ENCODE results near the gene EFCAB12.
"Not testable (repeated sequence)": the region's sequence is repeated elsewhere in the genome, so short reads cannot be mapped to it uniquely, and the experiment has no call there.

Gene EFCAB12

DNA sequence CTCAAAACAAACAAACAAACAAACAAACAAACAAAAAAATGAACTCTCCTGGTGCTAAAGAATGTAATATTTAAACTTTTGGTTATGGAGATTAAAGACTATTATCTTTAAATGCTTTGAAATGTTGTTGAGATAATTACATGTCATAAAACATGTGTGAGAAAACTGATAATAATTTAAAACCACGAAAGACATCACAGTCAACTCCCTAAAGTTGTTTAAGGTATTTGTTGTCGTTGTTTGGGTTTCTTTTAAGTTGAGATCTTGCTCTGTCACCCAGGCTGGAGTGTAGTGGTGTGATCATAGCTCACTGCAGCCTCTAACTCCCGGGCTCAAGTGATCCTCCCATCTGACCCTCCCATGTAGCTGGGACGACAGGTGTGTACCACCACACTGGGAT, 12.0 kb downstream of the EFCAB12 start:
- H3K4me3 Mint-ChIP-seq = no peak overlapping the region
- H3K9me3 Mint-ChIP-seq = no peaks in the 10 kb centered on the region
- H3K27me3 Mint-ChIP-seq = no peaks in the 10 kb centered on the region
- H3K27ac Mint-ChIP-seq = no peak overlapping the region
- H3K4me1 Mint-ChIP-seq = no peaks in the 10 kb centered on the region
- H3K36me3 Mint-ChIP-seq = peaks cover 2% of the 10 kb centered on the region

DNA sequence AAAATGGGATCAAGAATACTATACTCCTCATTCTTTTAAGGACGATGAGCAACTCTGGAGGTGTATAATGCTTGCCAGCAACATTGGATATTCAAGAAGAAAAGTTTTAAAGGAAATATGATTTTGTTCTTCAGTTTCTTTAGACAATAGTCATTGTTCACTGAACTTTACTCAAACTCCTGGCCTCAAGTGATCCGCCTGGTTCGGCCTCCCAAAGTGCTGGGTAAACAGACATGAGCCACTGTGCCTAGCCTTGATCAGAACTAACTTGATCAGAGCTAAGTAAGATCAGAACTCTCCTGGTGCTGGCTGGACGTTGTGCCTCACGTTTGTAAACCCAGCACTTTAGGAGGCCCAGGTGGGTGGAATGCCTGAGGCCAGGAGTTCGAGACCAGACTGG, 12.6 kb downstream of the EFCAB12 start:
- H3K36me3 Mint-ChIP-seq = no peaks in the 10 kb centered on the region
- no peak overlapping the region for H3K27ac Mint-ChIP-seq
- no peak overlapping the region for H3K4me3 Mint-ChIP-seq
- no peaks in the 10 kb centered on the region for H3K27me3 Mint-ChIP-seq
- no peaks in the 10 kb centered on the region for H3K9me3 Mint-ChIP-seq
- H3K4me1 Mint-ChIP-seq = no peaks in the 10 kb centered on the region

DNA sequence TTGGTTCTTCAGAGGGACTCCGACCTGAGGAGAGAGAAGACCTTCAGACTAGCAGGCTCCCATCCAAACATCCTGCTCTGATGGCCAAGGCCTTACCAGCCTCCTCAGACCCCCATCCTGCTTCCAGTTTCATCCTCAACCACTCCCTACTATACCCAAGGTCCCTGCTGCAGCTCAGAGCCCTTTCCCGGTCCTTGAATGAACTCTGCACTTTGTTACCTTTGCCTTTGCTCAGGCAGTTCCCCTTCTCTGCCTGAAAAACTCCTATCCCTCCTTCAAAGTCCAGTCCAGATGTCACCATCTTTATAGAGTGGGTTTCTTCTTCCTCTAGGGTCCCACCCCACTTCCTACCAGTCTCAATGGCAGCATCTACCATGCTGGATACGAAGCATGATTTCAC, 13.1 kb downstream of the EFCAB12 start:
- H3K27me3 Mint-ChIP-seq = no peaks in the 10 kb centered on the region
- no peaks in the 10 kb centered on the region for H3K36me3 Mint-ChIP-seq
- H3K4me1 Mint-ChIP-seq = no peaks in the 10 kb centered on the region
- no peak overlapping the region for H3K27ac Mint-ChIP-seq
- no peak overlapping the region for H3K4me3 Mint-ChIP-seq
- no peaks in the 10 kb centered on the region for H3K9me3 Mint-ChIP-seq

DNA sequence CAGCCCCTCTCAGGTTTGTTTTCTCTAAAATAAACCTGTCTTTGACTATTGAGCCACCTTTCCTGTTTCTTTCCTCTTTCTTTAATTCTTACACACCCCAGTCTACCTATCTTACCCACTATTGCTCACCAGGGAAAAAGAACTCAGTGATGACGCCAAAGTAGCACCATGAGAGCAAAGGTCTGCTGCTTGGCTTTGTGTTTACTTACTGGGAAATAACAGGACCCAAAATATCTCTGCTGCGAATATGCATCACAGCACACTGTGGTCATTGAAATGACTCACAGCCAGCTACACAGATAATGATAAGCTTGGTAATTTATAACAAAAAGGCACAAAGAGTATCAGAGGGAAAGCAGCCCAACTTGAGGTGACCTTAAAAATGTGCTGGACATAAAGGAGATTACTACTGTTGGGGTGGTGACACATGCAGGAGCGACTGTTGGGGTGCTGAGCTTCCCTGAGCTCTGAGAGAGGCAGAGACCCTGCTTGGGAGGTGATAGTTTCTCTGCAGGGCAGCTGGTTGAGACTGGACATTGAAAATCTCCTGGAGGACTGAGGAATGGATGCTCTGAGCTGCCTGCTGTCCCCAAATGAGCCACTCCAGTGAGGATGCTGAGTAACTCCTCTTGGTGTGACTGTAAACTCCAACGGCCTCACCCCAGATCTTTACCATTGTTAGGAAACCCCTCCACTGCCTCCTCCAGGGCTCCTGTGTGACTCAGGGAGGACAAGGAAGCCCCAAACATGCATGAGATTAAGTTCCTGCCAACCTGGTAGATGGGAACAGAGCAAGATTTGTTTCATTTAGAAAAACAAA, 14.5 kb downstream of the EFCAB12 start:
- no peaks in the 10 kb centered on the region for H3K4me1 Mint-ChIP-seq
- H3K36me3 Mint-ChIP-seq = no peaks in the 10 kb centered on the region
- H3K27me3 Mint-ChIP-seq = no peaks in the 10 kb centered on the region
- no peaks in the 10 kb centered on the region for H3K9me3 Mint-ChIP-seq
- H3K4me3 Mint-ChIP-seq = no peak overlapping the region
- H3K27ac Mint-ChIP-seq = no peak overlapping the region

DNA sequence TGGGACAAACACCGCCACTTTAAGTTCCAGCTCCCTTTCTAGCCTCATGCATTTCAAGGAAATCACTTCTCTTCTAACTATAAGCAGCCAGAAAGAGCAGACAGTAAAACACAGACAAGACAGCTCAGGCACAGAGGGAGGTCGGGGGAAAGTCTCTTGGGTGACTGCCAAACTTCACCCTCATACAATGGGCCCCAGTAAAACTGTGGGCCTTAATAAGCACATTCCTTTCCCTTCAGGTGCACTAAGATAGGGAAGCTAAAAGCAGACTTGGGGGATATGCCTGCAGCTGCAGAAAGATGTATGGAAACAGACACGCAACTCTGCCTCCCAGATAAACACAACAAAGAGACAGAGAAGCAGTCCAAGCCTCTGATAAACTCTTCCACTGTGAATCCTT, 15.2 kb downstream of the EFCAB12 start:
- H3K4me3 Mint-ChIP-seq, H3K9me3 Mint-ChIP-seq, H3K4me1 Mint-ChIP-seq, H3K27ac Mint-ChIP-seq, H3K36me3 Mint-ChIP-seq, H3K27me3 Mint-ChIP-seq: not testable (repeated sequence)

DNA sequence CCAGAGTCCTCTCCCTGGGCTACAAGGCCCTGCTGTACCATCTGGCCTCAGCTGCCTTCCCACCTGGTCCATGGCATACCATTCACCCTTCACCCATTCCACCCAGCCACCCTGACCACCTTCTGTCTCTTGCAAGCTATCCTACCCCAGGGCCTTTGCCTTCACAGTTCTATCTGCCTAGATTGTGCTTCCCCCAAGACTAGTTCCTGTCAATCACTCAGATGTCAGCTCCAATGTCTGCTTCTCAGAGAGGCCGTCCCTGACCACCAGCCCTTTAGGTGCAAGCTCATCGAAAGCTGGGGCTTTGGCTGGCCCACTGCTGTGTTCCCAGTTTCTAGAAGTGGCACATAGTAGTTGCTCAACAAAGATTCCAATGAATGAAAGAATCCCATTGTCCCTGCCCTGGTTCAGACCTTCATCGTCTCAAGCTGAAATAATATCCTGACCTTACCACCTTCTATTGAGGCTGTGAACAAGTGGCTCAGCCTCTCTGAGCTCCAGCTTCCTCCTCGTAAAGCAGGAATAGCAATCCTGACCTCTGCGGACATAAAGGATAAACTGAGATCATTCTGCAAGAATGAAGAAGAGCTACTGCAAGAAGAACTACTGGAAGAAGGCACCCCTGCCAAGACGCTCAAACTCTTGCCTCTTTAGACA, 15.8 kb downstream of the EFCAB12 start:
- Mint-ChIP-seq H3K4me1 (no peaks in the 10 kb centered on the region), H3K4me3 (no peak overlapping the region), H3K27me3 (no peaks in the 10 kb centered on the region), H3K9me3 (no peaks in the 10 kb centered on the region), H3K36me3 (no peaks in the 10 kb centered on the region), H3K27ac (no peak overlapping the region)

DNA sequence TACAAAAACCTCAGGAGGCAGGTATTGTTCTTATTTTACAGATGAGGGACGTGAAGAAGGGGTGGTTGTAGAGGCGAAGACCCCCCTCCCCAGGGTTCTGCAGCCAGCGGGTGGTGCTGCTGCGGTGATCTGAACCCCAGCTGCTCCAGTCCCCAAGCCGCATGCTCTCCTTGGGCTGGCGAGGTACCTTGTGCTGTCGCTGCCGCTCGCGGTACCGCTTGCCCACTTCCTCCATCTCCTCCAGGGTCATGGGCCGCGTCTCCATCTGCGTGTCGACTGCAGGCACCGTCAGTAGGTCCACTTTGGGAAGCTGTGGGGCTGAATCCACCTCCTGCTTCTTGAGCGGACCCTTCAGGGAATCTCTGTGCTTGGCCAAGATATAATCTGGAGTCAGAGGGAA, 17.5 kb downstream of the EFCAB12 start:
- Mint-ChIP-seq H3K4me3 (no peak overlapping the region), H3K4me1 (no peaks in the 10 kb centered on the region), H3K9me3 (no peaks in the 10 kb centered on the region), H3K27me3 (no peaks in the 10 kb centered on the region), H3K36me3 (no peaks in the 10 kb centered on the region), H3K27ac (no peak overlapping the region)

DNA sequence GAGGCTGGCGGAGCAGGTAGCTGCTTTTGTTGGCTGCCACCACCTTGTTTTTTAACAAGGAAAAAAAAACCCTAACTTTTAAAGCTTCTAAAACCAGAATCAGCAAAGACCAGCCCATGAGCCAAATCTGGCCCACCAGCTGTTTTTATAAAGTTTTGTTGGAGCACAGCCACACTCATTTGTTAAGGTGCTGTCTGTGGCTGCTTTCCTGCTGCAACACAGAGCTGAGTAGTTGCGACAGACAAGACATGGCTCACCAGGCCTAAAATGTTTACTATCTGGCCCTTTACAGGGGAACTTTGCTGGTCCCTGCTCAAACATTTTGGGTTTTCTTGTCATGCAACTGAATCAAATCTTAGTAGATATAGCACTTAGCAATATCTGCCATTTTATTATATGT, 18.9 kb downstream of the EFCAB12 start:
- no peaks in the 10 kb centered on the region for H3K27me3 Mint-ChIP-seq

DNA sequence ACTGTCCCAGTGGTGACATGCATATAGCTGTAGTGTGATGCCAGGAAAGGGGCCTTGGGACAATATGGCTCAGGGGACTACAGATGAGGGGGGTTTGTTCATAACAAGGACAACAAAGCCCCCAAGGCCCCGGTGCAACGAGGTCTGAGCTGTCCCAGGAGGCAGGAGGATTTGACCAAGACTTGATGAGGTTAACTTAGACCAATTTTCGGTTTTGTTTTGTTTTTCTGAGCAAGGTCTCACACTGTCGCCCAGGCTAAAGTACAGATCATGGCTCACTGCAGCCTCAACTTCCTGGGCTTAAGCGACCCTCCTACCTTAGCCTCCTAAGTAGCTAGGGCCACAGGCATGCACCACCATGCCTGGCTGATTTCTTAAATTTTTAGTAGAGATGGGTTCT, 23.8 kb downstream of the EFCAB12 start:
- Mint-ChIP-seq H3K27me3 (no peaks in the 10 kb centered on the region), H3K4me3 (no peak overlapping the region), H3K9me3 (no peaks in the 10 kb centered on the region), H3K27ac (no peak overlapping the region), H3K4me1 (no peaks in the 10 kb centered on the region), H3K36me3 (no peaks in the 10 kb centered on the region)

More for the DNA sequence above, 18.9 kb downstream of the EFCAB12 start:
- H3K4me1 Mint-ChIP-seq = no peaks in the 10 kb centered on the region
- H3K36me3 Mint-ChIP-seq = no peaks in the 10 kb centered on the region
- H3K9me3 Mint-ChIP-seq = no peaks in the 10 kb centered on the region
- no peak overlapping the region for H3K4me3 Mint-ChIP-seq
- no peak overlapping the region for H3K27ac Mint-ChIP-seq

DNA sequence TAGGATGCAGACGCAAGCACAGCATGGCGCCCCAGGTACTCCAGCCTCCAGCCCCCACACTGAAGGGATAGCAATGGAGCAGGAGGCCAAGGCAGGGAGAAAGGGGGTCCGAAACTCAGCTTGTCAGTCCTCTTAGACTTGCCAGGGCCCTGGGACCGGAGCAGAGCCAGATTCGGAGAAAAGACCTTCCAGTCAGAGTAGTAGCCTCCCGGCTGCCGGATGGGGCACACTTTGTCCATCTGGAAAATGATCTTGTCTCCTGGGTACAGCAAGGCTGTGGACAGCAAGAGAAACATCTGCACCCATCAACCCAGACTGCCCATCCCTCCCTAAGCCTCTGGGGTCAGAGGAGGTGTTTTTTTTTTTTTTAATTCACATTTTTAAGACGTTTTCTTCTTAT, 24.3 kb downstream of the EFCAB12 start:
- Mint-ChIP-seq H3K27me3 (no peaks in the 10 kb centered on the region), H3K9me3 (no peaks in the 10 kb centered on the region), H3K27ac (no peak overlapping the region), H3K4me3 (no peak overlapping the region), H3K36me3 (no peaks in the 10 kb centered on the region), H3K4me1 (no peaks in the 10 kb centered on the region)

DNA sequence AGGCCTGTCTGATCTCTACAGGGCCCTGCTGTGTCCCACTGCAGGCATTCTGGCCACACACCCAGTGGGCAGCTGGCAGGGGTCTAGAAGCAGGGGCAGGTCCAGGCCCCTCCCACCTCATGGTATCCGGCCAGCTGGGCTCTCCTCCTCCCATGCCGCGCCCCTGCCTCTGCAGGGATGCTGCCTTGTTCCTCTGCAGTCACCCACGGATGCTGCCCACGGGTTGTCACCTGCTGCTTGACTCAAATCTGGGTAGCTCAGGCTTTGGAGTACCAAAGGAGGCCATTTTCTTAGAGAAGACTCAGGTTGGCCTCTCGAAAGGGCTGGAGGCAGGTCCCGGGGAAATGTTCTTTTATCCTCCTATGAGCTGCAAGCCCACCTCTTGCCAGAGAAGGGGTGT, 25.0 kb downstream of the EFCAB12 start:
- Mint-ChIP-seq H3K27ac (no peak overlapping the region), H3K4me1 (peaks cover 4% of the 10 kb centered on the region), H3K4me3 (no peak overlapping the region), H3K36me3 (no peaks in the 10 kb centered on the region), H3K27me3 (no peaks in the 10 kb centered on the region), H3K9me3 (no peaks in the 10 kb centered on the region)

DNA sequence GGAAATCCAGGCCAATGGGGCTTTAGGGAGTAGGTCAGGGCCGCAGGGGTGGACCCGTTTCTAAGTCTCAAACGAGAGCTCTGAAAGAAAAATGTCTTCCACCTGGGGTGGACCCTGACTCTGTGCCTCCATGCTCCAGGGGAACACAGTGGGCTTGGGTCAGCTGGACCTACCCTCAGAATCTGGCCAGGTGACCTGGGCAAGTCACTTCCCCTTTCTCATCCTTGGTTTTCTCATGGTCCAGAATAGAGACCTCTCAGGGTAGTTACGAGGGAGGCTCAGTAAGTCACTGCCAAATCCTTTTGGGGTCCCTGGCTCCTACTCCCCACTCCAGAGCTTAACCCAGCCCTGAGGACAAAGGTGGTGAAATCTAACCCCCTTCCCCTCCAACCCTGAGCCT, 25.8 kb downstream of the EFCAB12 start:
- Mint-ChIP-seq H3K4me3 (no peak overlapping the region), H3K9me3 (no peaks in the 10 kb centered on the region), H3K36me3 (no peaks in the 10 kb centered on the region), H3K27me3 (no peaks in the 10 kb centered on the region), H3K4me1 (peaks cover 12% of the 10 kb centered on the region), H3K27ac (no peak overlapping the region)

DNA sequence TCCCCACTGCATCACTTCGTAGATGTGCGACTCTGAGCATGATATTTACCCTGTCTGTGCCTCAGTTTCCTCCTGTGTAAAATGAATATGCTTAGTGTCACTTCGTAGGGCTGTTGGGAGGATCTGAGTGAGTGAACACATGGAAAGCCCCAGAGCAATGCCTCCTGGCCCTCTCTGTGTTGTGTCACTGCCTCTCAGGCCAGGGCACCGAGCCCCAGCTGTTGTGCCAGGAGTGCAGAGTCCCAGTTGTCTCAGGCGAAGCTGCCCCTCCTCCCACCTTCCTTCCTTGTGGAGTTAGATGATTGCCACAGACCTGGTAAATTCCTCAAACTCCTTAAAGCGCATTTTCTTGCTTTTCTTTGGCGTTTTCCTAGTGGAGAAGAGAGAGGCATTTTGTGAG, 26.2 kb downstream of the EFCAB12 start:
- Mint-ChIP-seq H3K4me1 (peaks cover 16% of the 10 kb centered on the region), H3K9me3 (no peaks in the 10 kb centered on the region), H3K4me3 (no peak overlapping the region), H3K27ac (no peak overlapping the region), H3K27me3 (no peaks in the 10 kb centered on the region), H3K36me3 (no peaks in the 10 kb centered on the region)

DNA sequence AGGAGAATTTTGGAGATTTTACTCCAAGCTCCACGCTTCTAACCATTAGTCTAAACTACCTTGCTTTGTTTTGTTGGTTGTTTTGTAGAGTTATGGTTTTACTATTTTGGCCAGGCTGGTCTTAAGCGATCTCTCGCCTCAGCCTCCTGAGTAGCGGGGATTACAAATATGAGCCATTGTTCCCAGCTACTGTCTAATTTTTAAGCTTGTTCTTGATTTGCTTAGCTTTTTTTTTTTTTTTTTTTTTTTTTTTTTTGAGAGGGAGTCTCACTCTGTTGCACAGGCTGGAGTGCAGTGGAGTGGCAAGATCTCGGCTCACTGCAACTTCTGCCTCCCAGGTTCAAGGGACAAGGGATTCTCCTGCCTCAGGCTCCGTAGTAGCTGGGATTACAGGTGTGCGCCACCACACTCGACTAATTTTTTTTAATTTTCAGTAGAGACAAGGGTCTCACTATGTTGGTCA, 28.5 kb downstream of the EFCAB12 start:
- Mint-ChIP-seq H3K4me3 (peak overlapping the region; percentile 98), H3K9me3 (no peaks in the 10 kb centered on the region), H3K4me1 (peaks cover 32% of the 10 kb centered on the region), H3K27ac (peak overlapping the region; percentile 99), H3K36me3 (peaks cover 2% of the 10 kb centered on the region), H3K27me3 (no peaks in the 10 kb centered on the region)

DNA sequence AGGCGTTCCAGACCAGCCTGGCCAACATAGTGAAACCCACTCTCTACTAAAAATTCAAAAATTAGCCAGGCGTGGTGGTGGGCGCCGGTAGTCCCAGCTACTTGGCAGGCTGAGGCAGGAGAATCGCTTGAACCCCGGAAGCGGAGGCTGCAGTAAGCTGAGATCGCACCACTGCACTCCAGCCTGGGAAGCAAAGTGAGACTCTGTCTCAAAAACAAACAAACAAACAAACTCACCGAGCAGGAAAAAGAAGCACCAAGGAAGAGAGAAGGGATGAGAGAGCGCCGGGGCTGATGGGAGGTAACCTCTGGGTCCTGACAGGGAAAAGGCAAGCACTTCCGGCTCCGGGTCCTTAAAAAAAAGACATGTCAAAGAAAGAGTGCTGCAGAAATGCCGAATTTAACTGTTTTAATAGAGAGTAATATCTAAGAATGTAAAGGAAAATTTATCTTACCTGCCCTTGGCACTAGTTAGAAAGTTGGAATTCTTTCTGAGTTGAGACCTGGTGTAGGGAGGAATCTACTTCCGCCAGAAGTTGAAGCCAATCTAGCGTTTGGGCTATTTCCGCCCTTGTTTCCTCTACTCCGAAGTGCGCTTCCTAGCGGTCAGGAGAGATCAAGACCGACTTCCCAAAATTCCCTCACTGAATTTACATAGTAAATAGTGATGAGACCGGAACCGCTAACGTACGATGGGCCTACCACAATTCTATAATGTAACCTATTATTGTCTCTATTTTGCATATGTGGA, 29.1 kb downstream of the EFCAB12 start:
- Mint-ChIP-seq H3K9me3 (no peaks in the 10 kb centered on the region), H3K4me1 (peaks cover 32% of the 10 kb centered on the region), H3K4me3 (peak overlapping the region; percentile 98), H3K36me3 (peaks cover 2% of the 10 kb centered on the region), H3K27ac (peak overlapping the region; percentile 99), H3K27me3 (no peaks in the 10 kb centered on the region)

DNA sequence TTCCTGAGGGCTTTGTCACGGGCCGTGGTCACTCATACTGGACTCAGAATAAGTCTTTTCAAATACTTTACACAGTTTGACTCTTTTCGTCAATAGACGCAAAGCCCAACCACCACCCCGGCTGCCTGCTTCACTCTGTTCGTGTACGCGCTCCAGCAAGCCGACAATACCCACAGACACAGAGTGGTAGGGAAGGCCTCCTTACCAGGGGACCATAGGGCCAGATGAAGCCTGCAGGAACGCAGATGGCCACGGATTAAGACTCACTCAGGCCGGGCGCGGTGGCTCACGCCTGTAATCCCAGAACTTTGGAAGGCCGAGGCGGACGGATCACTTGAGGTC, 29.7 kb downstream of the EFCAB12 start:
- H3K36me3 Mint-ChIP-seq = peaks cover 2% of the 10 kb centered on the region
- no peaks in the 10 kb centered on the region for H3K9me3 Mint-ChIP-seq
- H3K4me1 Mint-ChIP-seq = peaks cover 32% of the 10 kb centered on the region
- H3K4me3 Mint-ChIP-seq = peak overlapping the region; percentile 98
- H3K27me3 Mint-ChIP-seq = no peaks in the 10 kb centered on the region
- H3K27ac Mint-ChIP-seq = peak overlapping the region; percentile 99
